Measurements from ENCODE around the gene TIMM13.

DNA sequence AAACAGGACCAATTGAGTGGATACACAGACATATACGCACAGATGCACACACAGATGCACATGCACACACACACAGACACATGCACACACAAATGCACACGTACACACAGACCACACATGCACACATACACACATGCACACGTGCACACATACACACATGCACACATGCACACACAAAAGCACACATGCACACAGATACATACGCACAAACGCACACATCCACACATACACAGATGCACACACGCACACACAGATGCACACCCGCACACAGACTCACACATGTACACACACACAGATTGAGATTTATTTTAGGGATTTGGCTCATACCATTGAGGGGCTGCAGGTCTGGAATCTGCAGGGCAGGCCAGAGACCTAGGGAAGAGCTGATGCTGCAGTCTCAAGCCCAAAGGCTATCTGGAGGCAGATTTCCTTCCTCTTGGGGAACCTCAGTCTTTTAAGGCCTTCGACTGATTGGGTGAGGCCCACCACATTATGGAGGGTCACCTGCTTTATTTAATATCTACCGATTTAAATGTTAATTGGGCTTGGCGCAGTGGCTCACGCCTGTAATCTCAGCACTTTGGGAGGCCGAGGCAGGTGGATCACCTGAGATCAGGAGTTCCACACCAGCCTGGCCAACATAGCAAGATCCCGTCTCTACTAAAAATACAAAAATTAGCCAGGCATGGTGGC is 44.7 kb downstream of the TIMM13 start:
- TF ChIP-seq, protein P1, sequence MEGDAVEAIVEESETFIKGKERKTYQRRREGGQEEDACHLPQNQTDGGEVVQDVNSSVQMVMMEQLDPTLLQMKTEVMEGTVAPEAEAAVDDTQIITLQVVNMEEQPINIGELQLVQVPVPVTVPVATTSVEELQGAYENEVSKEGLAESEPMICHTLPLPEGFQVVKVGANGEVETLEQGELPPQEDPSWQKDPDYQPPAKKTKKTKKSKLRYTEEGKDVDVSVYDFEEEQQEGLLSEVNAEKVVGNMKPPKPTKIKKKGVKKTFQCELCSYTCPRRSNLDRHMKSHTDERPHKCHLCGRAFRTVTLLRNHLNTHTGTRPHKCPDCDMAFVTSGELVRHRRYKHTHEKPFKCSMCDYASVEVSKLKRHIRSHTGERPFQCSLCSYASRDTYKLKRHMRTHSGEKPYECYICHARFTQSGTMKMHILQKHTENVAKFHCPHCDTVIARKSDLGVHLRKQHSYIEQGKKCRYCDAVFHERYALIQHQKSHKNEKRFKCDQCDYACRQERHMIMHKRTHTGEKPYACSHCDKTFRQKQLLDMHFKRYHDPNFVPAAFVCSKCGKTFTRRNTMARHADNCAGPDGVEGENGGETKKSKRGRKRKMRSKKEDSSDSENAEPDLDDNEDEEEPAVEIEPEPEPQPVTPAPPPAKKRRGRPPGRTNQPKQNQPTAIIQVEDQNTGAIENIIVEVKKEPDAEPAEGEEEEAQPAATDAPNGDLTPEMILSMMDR (IDR thresholded peaks at IDR 0.05), result no peak
- no peak for TF ChIP-seq POLR2A (IDR thresholded peaks at IDR 0.05)

Data from heart left ventricle (tissue), 13 donors.